SU-DHL-6 (cell line): Measurements from ENCODE around the gene FRMD8.

Experiments used
- H2AFZ ChIP-seq: fragments of 200-600 bp; sonication (generic); 2 replicates; pipeline ENCODE4 v1.6.1; 2014; ENCODE audit warnings: low read depth, mild to moderate bottlenecking, moderate library complexity, mixed read lengths, antibody characterized with exemption, low read length; ENCODE audit not compliant: severe bottlenecking
- H3F3A ChIP-seq: fragments of 200-600 bp; shearing (Covaris generic); 2 replicates; pipeline ENCODE4 v1.6.0; 2016; ENCODE audit warnings: antibody characterized with exemption, mild to moderate bottlenecking; ENCODE audit not compliant: insufficient read depth
- H3K27ac ChIP-seq: fragments of 200-600 bp; sonication (generic); 2 replicates; pipeline ENCODE4 v1.5.1; 2016; ENCODE audit warnings: low read depth, mild to moderate bottlenecking, low read length, moderate library complexity, mixed read lengths
- H3K27me3 ChIP-seq: fragments of 200-600 bp; sonication (generic), shearing (Covaris generic); 2 replicates; pipeline ENCODE4 v1.6.0; 2014; ENCODE audit warnings: mild to moderate bottlenecking, low read length
- H3K36me3 ChIP-seq: fragments of 200-600 bp; sonication (generic); 2 replicates; pipeline ENCODE4 v1.6.1; 2014; ENCODE audit warnings: mild to moderate bottlenecking, low read length, mixed read lengths
- H3K4me2 ChIP-seq: fragments of 300-600, 200-600 bp; shearing (Covaris generic), sonication (generic); 2 replicates; pipeline ENCODE4 v1.6.0; 2014; ENCODE audit warnings: low read length, low read depth, mild to moderate bottlenecking; ENCODE audit not compliant: poor library complexity, severe bottlenecking
- H3K4me3 ChIP-seq: fragments of 200-600 bp; sonication (generic); 2 replicates; pipeline ENCODE4 v1.5.1; 2014; ENCODE audit warnings: antibody characterized with exemption, low read length, mild to moderate bottlenecking, mixed read lengths; ENCODE audit not compliant: insufficient read depth, poor library complexity, severe bottlenecking
- H3K79me2 ChIP-seq: fragments of 200-600 bp; sonication (generic); 2 replicates; pipeline ENCODE4 v1.6.1; 2014; ENCODE audit warnings: mild to moderate bottlenecking, low read length, moderate library complexity; ENCODE audit not compliant: insufficient read depth
- H3K9ac ChIP-seq: fragments of 200-600 bp; sonication (generic); 2 replicates; pipeline ENCODE4 v1.7.0; 2014; ENCODE audit warnings: mild to moderate bottlenecking, low read length
- H3K9me2 ChIP-seq: fragments of 200-600 bp; sonication (generic); replicated peaks from 2 replicates; pipeline ENCODE4 v1.6.1; 2014; ENCODE audit warnings: low read length; ENCODE audit not compliant: insufficient read depth
- H3K9me3 ChIP-seq: fragments of 200-600 bp; sonication (generic); 2 replicates; pipeline ENCODE4 v1.6.1; 2014; ENCODE audit warnings: low read length, mixed read lengths; ENCODE audit not compliant: insufficient read depth
- H4K20me1 ChIP-seq: fragments of 200-600 bp; sonication (generic); 2 replicates; pipeline ENCODE4 v1.6.1; 2014; ENCODE audit warnings: low read depth, mild to moderate bottlenecking, antibody characterized with exemption, low read length, moderate library complexity, mixed read lengths
- CTCF ChIP-seq: fragments of 200-600 bp; sonication (generic); IDR thresholded peaks from one replicate; pipeline ENCODE4 v1.5.1; 2017; ENCODE audit warnings: antibody characterized with exemption, mild to moderate bottlenecking, low read length, moderate library complexity; ENCODE audit not compliant: insufficient read depth, poor library complexity, severe bottlenecking
- EZH2phosphoT487 ChIP-seq: fragments of 200-600 bp; sonication (generic), shearing (Covaris generic); conservative IDR thresholded peaks from 2 replicates; pipeline ENCODE4 v1.6.1; 2018; ENCODE audit warnings: mild to moderate bottlenecking, antibody characterized with exemption, low read length, moderate library complexity, mixed read lengths

The FRMD8 gene

GRCh38 chr11:65444314-65445051 lies 58.0 kb downstream of the FRMD8 start:
- Histone ChIP-seq H3K4me3 (no peak overlapping the region), H3K4me2 (peak overlapping the region; percentile 83), H3K36me3 (no peaks in the 10 kb centered on the region), H3K27ac (peak overlapping the region; percentile 98), H3K79me2 (no peaks in the 10 kb centered on the region), H3K9ac (peak overlapping the region; percentile 53), H2AFZ (no peak overlapping the region), H3K27me3 (no peaks in the 10 kb centered on the region), H3K9me3 (no peaks in the 10 kb centered on the region), H4K20me1 (no peaks in the 10 kb centered on the region), H3F3A (peaks cover 64% of the 10 kb centered on the region), H3K9me2 (no peaks in the 10 kb centered on the region)
- TF ChIP-seq CTCF, result no peak
- no peak for TF ChIP-seq EZH2phosphoT487

- H3K79me2 ChIP-seq, result no peaks in the 10 kb centered on the region
- no peak overlapping the region for H3K4me3 ChIP-seq
- H4K20me1 ChIP-seq, result no peaks in the 10 kb centered on the region
- peaks cover 57% of the 10 kb centered on the region for H3F3A ChIP-seq
- H2AFZ ChIP-seq, result no peak overlapping the region
- TF ChIP-seq EZH2phosphoT487 (no peak), CTCF (no peak)
- H3K27me3 ChIP-seq, result no peaks in the 10 kb centered on the region
- H3K27ac ChIP-seq, result peak overlapping the region; percentile 98
- no peaks in the 10 kb centered on the region for H3K9me3 ChIP-seq
- H3K9me2 ChIP-seq, result no peaks in the 10 kb centered on the region
- H3K4me2 ChIP-seq, result peak overlapping the region; percentile 83
- H3K9ac ChIP-seq, result peak overlapping the region; percentile 53
- no peaks in the 10 kb centered on the region for H3K36me3 ChIP-seq
Observed at GRCh38 chr11:65445101-65445603, 58.7 kb downstream of the FRMD8 start.

- no peaks in the 10 kb centered on the region for H3K9me2 ChIP-seq
- H3K4me3 ChIP-seq, result no peak overlapping the region
- no peaks in the 10 kb centered on the region for H4K20me1 ChIP-seq
- peaks cover 51% of the 10 kb centered on the region for H3F3A ChIP-seq
- no peak overlapping the region for H2AFZ ChIP-seq
- H3K27ac ChIP-seq, result peak overlapping the region; percentile 53
- TF ChIP-seq EZH2phosphoT487, result no peak
- no peak for TF ChIP-seq CTCF
- no peaks in the 10 kb centered on the region for H3K9me3 ChIP-seq
- no peaks in the 10 kb centered on the region for H3K27me3 ChIP-seq
- no peak overlapping the region for H3K9ac ChIP-seq
- no peak overlapping the region for H3K4me2 ChIP-seq
- H3K79me2 ChIP-seq, result no peaks in the 10 kb centered on the region
- no peaks in the 10 kb centered on the region for H3K36me3 ChIP-seq
Observed at GRCh38 chr11:65445604-65446445, 59.4 kb downstream of the FRMD8 start.
